ENCODE data around the gene DYDC2. TPM values are rescaled to one million over a fixed set of nuclear protein-coding genes. Genes with fewer than 3 reads are reported as not detected.
A peak's percentile ranks its signal among the peaks of the same experiment; 100 is the strongest.

The DYDC2 gene
- polyA plus RNA-seq (not detected in 3 replicates), polyA minus RNA-seq (not detected in 3 replicates)
- not detected for polyA plus RNA-seq (2011; ENCODE audit: low read depth)
- polyA plus RNA-seq (2011; cell fraction: cytosol; rRNA removed), result 0.19 TPM in 1 of 2 replicates, not detected in the other
- not detected in 2 replicates for polyA plus RNA-seq (2011; cell fraction: nucleus; rRNA removed)
- not detected in 2 replicates for polyA plus RNA-seq (2012; ENCODE audit: low replicate concordance)
- not detected for polyA minus RNA-seq (2011; cell fraction: cytosol; rRNA and poly(A)+ RNA removed)
- not detected in 2 replicates for polyA minus RNA-seq (2011; cell fraction: nucleus; rRNA and poly(A)+ RNA removed)

- dilution Hi-C loops (cut with MboI; ENCODE audit: extremely low pct_ligation_motif_present, low sequenced_read_pairs), result loop anchor here (25.0 kb wide), 1 partner anchor 94 kb away; no protein-coding TSS in a partner anchor
- peak within 1 kb of the TSS; percentile 51 for H3K4me2 ChIP-seq (ENCODE audit: control insufficient read depth, extremely low read depth, insufficient read depth, low read depth, low read length)
- FAIRE-seq (no peak), DNase-seq (ENCODE audit: low read depth, low spot score) (no peak)
- H2AFZ ChIP-seq (ENCODE audit: control insufficient read depth, low read length), result peak within 1 kb of the TSS; percentile 49
- no peaks in the 10 kb centered on the region for H3K9me3 ChIP-seq (ENCODE audit: control insufficient read depth, low read depth, low read length)
- no peak for TF ChIP-seq CTCF (optimal IDR thresholded peaks at IDR 0.05 in 1 of 3, IDR thresholded peaks at IDR 0.05 in 1 of 3, conservative IDR thresholded peaks at IDR 0.05 in 1 of 3; ENCODE audit: extremely low read depth in 1 of 3, insufficient read depth in 2 of 3, low read length in 3 of 3)
- TF ChIP-seq EZH2 (IDR thresholded peaks at IDR 0.05; ENCODE audit: low read length), result peak; percentile 44
- no peaks in the 10 kb centered on the region for H3K36me3 ChIP-seq (ENCODE audit: control insufficient read depth in 2 of 2, extremely low read depth in 1 of 2, insufficient read depth in 2 of 2, low read length in 2 of 2)
- no peaks in the 10 kb centered on the region for H4K20me1 ChIP-seq (ENCODE audit: control insufficient read depth, extremely low read depth, insufficient read depth, low read length)
- H3K9me1 ChIP-seq (ENCODE audit: control insufficient read depth, extremely low read depth, insufficient read depth, low read length), result no peaks in the 10 kb centered on the region
- H3K9ac ChIP-seq (ENCODE audit: control insufficient read depth, extremely low read depth, insufficient read depth, low read length), result no peak within 1 kb of the TSS
- peak within 1 kb of the TSS; percentile 4 to 46 (median 25) for H3K4me3 ChIP-seq (ENCODE audit: control insufficient read depth in 2 of 3, extremely low read depth in 1 of 3, insufficient read depth in 2 of 3, low read depth in 1 of 3, low read length in 3 of 3)
- no peaks in the 10 kb centered on the region for H3K4me1 ChIP-seq (ENCODE audit: control insufficient read depth, extremely low read depth, insufficient read depth, low read length)
- no peaks in the 10 kb centered on the region for H3K79me2 ChIP-seq (ENCODE audit: control insufficient read depth, insufficient read depth, low read length)
- H3K27me3 ChIP-seq (ENCODE audit: control insufficient read depth, extremely low read depth, insufficient read depth, low read length), result peaks cover 11% of the 10 kb centered on the region
- H3K27ac ChIP-seq (ENCODE audit: control insufficient read depth, insufficient read depth, low read length), result no peak within 1 kb of the TSS
Observed at GRCh38 chr10:80356563-80356988, at the start of gene DYDC2, which contains the start of gene DYDC1. DYDC2 (plus strand) TSS chr10:80356781; CDS start chr10:80362444, 5,663 bp downstream. DYDC1 (minus strand) TSS chr10:80356755; CDS start chr10:80352601, 4,154 bp downstream.

DNA sequence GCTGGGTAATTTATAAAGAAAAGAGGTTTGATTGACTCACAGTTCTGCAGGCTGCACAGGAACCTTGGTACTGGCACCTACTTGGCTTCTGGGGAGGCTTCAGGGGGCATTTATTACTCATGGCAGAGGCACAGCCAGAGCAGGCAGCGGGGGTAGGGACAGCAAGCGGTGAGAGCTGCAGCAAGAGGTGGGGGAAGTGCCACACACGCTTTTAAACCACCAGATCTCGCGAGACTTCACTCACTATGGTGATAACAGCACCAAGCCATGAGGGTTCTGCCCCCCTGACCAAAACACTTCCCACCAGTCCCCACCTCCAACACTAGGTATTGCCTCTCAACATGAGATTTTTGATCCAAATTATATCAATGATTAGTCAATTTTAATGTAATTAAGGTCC is 43.1 kb upstream of the DYDC2 start:
- FAIRE-seq (no peak), DNase-seq (ENCODE audit: low read depth, low spot score) (no peak)
- Histone ChIP-seq H3K27me3 (ENCODE audit: control insufficient read depth, extremely low read depth, insufficient read depth, low read length) (no peaks in the 10 kb centered on the region), H3K9ac (ENCODE audit: control insufficient read depth, extremely low read depth, insufficient read depth, low read length) (no peak overlapping the region), H4K20me1 (ENCODE audit: control insufficient read depth, extremely low read depth, insufficient read depth, low read length) (no peaks in the 10 kb centered on the region), H3K4me2 (ENCODE audit: control insufficient read depth, extremely low read depth, insufficient read depth, low read depth, low read length) (no peak overlapping the region), H3K79me2 (ENCODE audit: control insufficient read depth, insufficient read depth, low read length) (no peaks in the 10 kb centered on the region), H3K9me1 (ENCODE audit: control insufficient read depth, extremely low read depth, insufficient read depth, low read length) (no peaks in the 10 kb centered on the region), H3K4me1 (ENCODE audit: control insufficient read depth, extremely low read depth, insufficient read depth, low read length) (no peaks in the 10 kb centered on the region), H3K4me3 (ENCODE audit: control insufficient read depth in 2 of 3, extremely low read depth in 1 of 3, insufficient read depth in 2 of 3, low read depth in 1 of 3, low read length in 3 of 3) (no peak overlapping the region), H3K27ac (ENCODE audit: control insufficient read depth, insufficient read depth, low read length) (no peak overlapping the region), H3K9me3 (ENCODE audit: control insufficient read depth, low read depth, low read length) (no peaks in the 10 kb centered on the region), H2AFZ (ENCODE audit: control insufficient read depth, low read length) (no peak overlapping the region), H3K36me3 (ENCODE audit: control insufficient read depth in 2 of 2, extremely low read depth in 1 of 2, insufficient read depth in 2 of 2, low read length in 2 of 2) (no peaks in the 10 kb centered on the region)
- dilution Hi-C loops (cut with MboI; ENCODE audit: extremely low pct_ligation_motif_present, low sequenced_read_pairs), result no loop called here
- TF ChIP-seq CTCF (optimal IDR thresholded peaks at IDR 0.05 in 1 of 3, IDR thresholded peaks at IDR 0.05 in 1 of 3, conservative IDR thresholded peaks at IDR 0.05 in 1 of 3; ENCODE audit: extremely low read depth in 1 of 3, insufficient read depth in 2 of 3, low read length in 3 of 3) (no peak), EZH2 (IDR thresholded peaks at IDR 0.05; ENCODE audit: low read length) (no peak)

Measured in keratinocyte (primary cell).